Measurements from ENCODE around the gene PPP1R37. TPM values are rescaled to one million over a fixed set of nuclear protein-coding genes. Genes with fewer than 3 reads are reported as not detected.

PPP1R37 gene
- total and polyA plus RNA-seq, 2 of the 13 experiments (the other 11 are each of a cell fraction or from before 2014, with no cell fraction given): 9.0 to 14.3 TPM

- no peak overlapping the region for H2AFZ ChIP-seq (ENCODE audit: low read length)
- no peaks in the 10 kb centered on the region for H3K9me3 ChIP-seq (ENCODE audit: low read length)
- POLR2A ChIA-PET: interaction anchor here (0.9 to 4.0 kb wide), 3 partner anchors 12 to 16 kb away, joined by 3 to 29 read pairs (median 4); partner anchors contain the start of genes BLOC1S3 and TRAPPC6A
- no peak overlapping the region for H3K27ac ChIP-seq (ENCODE audit: extremely low read length, insufficient read depth, low read length)
- CTCF ChIA-PET (ENCODE audit: low intra/inter-chr PET ratio, low total read pairs): no interaction called here
- 9% methylated on average over 6 of the region's 14 CpGs for WGBS (ENCODE audit: low lambda C conversion rate)
- no peaks in the 10 kb centered on the region for H4K20me1 ChIP-seq (ENCODE audit: insufficient read depth, low read length)
- ATAC-seq (peak; percentile 33), FAIRE-seq (peak; percentile 63), DNase-seq (ENCODE audit: low spot score) (peak; percentile 76)
- no TSS peak for BruUV-seq (replicated peaks)
- in situ Hi-C loops (cut with HindIII; ENCODE audit: extremely low pct_ligation_motif_present, low pct_unique_long_range_greater_than_20kb) (no loop called here), intact Hi-C loops (cut with micrococcal nuclease; ENCODE audit: unreplicated experiment) (no loop called here)
- H3K4me3 ChIP-seq (replicated peaks in 1 of 3; ENCODE audit: insufficient read depth in 1 of 3, low read depth in 2 of 3, low read length in 3 of 3): peak overlapping the region in 1 of 3 experiments; percentile 44; a peak in 1 of 6 replicates
- no peaks in the 10 kb centered on the region for H3K79me2 ChIP-seq (ENCODE audit: insufficient read depth, low read length)
- H3K36me3 ChIP-seq (replicated peaks in 1 of 2; ENCODE audit: control insufficient read depth in 1 of 2, insufficient read depth in 2 of 2, low read length in 2 of 2): no peaks in the 10 kb centered on the region
- H3K4me2 ChIP-seq (ENCODE audit: low read depth, low read length): peak overlapping the region; percentile 64
- 0 out of 5 replicates have a peak, but pooled peaks cover 0 to 1% of the 10 kb centered on the region in 2 experiments for H3K27me3 ChIP-seq (ENCODE audit: control insufficient read depth in 1 of 2, insufficient read depth in 2 of 2, low read length in 2 of 2)
- peaks cover 96% of the 10 kb centered on the region for H3K4me1 ChIP-seq (ENCODE audit: insufficient read depth, low read length)
- no peak overlapping the region for H3K9ac ChIP-seq (ENCODE audit: insufficient read depth, low read depth, low read length)
- TF ChIP-seq ZSCAN29 (CRISPR knock-in tag; conservative IDR thresholded peaks at IDR 0.05): 0 out of 2 replicates have a peak, but pooled peaks have one; percentile 43
- no peak for TF ChIP-seq CAMTA2 (CRISPR knock-in tag; IDR thresholded peaks at IDR 0.05; ENCODE audit: borderline replicate concordance)
- TF ChIP-seq ZNF362 (CRISPR knock-in tag; IDR thresholded peaks at IDR 0.05; ENCODE audit: borderline replicate concordance): no peak
- TF ChIP-seq, protein P1, sequence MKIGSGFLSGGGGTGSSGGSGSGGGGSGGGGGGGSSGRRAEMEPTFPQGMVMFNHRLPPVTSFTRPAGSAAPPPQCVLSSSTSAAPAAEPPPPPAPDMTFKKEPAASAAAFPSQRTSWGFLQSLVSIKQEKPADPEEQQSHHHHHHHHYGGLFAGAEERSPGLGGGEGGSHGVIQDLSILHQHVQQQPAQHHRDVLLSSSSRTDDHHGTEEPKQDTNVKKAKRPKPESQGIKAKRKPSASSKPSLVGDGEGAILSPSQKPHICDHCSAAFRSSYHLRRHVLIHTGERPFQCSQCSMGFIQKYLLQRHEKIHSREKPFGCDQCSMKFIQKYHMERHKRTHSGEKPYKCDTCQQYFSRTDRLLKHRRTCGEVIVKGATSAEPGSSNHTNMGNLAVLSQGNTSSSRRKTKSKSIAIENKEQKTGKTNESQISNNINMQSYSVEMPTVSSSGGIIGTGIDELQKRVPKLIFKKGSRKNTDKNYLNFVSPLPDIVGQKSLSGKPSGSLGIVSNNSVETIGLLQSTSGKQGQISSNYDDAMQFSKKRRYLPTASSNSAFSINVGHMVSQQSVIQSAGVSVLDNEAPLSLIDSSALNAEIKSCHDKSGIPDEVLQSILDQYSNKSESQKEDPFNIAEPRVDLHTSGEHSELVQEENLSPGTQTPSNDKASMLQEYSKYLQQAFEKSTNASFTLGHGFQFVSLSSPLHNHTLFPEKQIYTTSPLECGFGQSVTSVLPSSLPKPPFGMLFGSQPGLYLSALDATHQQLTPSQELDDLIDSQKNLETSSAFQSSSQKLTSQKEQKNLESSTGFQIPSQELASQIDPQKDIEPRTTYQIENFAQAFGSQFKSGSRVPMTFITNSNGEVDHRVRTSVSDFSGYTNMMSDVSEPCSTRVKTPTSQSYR (CRISPR knock-in tag; IDR thresholded peaks at IDR 0.05; ENCODE audit: borderline replicate concordance): no peak
- TF ChIP-seq SAP130 (CRISPR knock-in tag; IDR thresholded peaks at IDR 0.05; ENCODE audit: low read depth): peak; percentile 88
- no peak for TF ChIP-seq ETV6 (CRISPR knock-in tag; conservative IDR thresholded peaks at IDR 0.05)
- TF ChIP-seq YEATS2 (CRISPR knock-in tag; IDR thresholded peaks at IDR 0.05; ENCODE audit: borderline replicate concordance): peak; percentile 22; the same call in 1 of the 2 replicates
- TF ChIP-seq, protein P2, sequence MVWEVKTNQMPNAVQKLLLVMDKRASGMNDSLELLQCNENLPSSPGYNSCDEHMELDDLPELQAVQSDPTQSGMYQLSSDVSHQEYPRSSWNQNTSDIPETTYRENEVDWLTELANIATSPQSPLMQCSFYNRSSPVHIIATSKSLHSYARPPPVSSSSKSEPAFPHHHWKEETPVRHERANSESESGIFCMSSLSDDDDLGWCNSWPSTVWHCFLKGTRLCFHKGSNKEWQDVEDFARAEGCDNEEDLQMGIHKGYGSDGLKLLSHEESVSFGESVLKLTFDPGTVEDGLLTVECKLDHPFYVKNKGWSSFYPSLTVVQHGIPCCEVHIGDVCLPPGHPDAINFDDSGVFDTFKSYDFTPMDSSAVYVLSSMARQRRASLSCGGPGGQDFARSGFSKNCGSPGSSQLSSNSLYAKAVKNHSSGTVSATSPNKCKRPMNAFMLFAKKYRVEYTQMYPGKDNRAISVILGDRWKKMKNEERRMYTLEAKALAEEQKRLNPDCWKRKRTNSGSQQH (CRISPR knock-in tag; IDR thresholded peaks at IDR 0.05; ENCODE audit: low read depth): no peak
- no peak for TF ChIP-seq PHF21A (CRISPR knock-in tag; IDR thresholded peaks at IDR 0.05)
- 0 out of 2 replicates have a peak, but pooled peaks have one; percentile 26 for TF ChIP-seq FOXK2 (IDR thresholded peaks at IDR 0.05)
- TF ChIP-seq, protein P3, sequence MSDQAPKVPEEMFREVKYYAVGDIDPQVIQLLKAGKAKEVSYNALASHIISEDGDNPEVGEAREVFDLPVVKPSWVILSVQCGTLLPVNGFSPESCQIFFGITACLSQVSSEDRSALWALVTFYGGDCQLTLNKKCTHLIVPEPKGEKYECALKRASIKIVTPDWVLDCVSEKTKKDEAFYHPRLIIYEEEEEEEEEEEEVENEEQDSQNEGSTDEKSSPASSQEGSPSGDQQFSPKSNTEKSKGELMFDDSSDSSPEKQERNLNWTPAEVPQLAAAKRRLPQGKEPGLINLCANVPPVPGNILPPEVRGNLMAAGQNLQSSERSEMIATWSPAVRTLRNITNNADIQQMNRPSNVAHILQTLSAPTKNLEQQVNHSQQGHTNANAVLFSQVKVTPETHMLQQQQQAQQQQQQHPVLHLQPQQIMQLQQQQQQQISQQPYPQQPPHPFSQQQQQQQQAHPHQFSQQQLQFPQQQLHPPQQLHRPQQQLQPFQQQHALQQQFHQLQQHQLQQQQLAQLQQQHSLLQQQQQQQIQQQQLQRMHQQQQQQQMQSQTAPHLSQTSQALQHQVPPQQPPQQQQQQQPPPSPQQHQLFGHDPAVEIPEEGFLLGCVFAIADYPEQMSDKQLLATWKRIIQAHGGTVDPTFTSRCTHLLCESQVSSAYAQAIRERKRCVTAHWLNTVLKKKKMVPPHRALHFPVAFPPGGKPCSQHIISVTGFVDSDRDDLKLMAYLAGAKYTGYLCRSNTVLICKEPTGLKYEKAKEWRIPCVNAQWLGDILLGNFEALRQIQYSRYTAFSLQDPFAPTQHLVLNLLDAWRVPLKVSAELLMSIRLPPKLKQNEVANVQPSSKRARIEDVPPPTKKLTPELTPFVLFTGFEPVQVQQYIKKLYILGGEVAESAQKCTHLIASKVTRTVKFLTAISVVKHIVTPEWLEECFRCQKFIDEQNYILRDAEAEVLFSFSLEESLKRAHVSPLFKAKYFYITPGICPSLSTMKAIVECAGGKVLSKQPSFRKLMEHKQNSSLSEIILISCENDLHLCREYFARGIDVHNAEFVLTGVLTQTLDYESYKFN (CRISPR knock-in tag; conservative IDR thresholded peaks at IDR 0.05): peak; percentile 40; the same call in 1 of the 2 replicates
- no peak for TF ChIP-seq MAF1 (CRISPR knock-in tag; IDR thresholded peaks at IDR 0.05; ENCODE audit: borderline replicate concordance)
- TF ChIP-seq, protein P4, sequence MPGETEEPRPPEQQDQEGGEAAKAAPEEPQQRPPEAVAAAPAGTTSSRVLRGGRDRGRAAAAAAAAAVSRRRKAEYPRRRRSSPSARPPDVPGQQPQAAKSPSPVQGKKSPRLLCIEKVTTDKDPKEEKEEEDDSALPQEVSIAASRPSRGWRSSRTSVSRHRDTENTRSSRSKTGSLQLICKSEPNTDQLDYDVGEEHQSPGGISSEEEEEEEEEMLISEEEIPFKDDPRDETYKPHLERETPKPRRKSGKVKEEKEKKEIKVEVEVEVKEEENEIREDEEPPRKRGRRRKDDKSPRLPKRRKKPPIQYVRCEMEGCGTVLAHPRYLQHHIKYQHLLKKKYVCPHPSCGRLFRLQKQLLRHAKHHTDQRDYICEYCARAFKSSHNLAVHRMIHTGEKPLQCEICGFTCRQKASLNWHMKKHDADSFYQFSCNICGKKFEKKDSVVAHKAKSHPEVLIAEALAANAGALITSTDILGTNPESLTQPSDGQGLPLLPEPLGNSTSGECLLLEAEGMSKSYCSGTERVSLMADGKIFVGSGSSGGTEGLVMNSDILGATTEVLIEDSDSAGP (CRISPR knock-in tag; IDR thresholded peaks at IDR 0.05; ENCODE audit: borderline replicate concordance): 0 out of 2 replicates have a peak, but pooled peaks have one; percentile 13
Observed at GRCh38 chr19:45166723-45167252, 73.8 kb downstream of the PPP1R37 start.

Measured in HepG2 (cell line).